Left lung (tissue), 10 donors: Measurements from ENCODE around the gene C12orf57. TPM values are rescaled to one million over a fixed set of nuclear protein-coding genes. Genes with fewer than 3 reads are reported as not detected.

Experiments used
- ATAC-seq: fragments of 200-7000 bp; cut with Tn5 transposase; one replicate; pipeline ENCODE4 v1.9.1; 2020; ENCODE audit warnings: moderate library complexity
- DNase-seq, 4 donors: peaks; one replicate each; pipeline ENCODE4 v3.0.0-alpha.2; 2013 to 2020
- H3K27ac ChIP-seq, 2 donors: fragments of 200-600 bp; sonication (generic) in 1 of 2; one replicate each; pipeline versions ENCODE4 v1.5.0 to v1.8.0; 2020 to 2021
- H3K27me3 ChIP-seq, 2 donors: fragments of 200-600 bp; sonication (generic) in 1 of 2; one replicate each; pipeline versions ENCODE4 v1.5.0 to v1.8.0; 2020 to 2021
- H3K36me3 ChIP-seq, 2 donors: fragments of 200-600 bp; sonication (generic) in 1 of 2; one replicate each; pipeline versions ENCODE4 v1.5.0 to v1.8.0; 2020 to 2021
- H3K4me1 ChIP-seq, 2 donors: fragments of 200-600 bp; one replicate each; pipeline ENCODE4 v1.8.0; 2021
- H3K4me3 ChIP-seq, 2 donors: fragments of 200-600 bp; sonication (generic) in 1 of 2; one replicate each; pipeline versions ENCODE4 v1.5.0 to v1.8.0; 2020 to 2021; ENCODE audit warnings: mild to moderate bottlenecking in 1 of 2
- H3K9me3 ChIP-seq, 2 donors: fragments of 200-600 bp; sonication (generic) in 1 of 2; one replicate each; pipeline versions ENCODE4 v1.5.0 to v1.8.0; 2020 to 2021
- intact Hi-C, 2 donors: fragments of 100-400 bp; cut with DNase I; formaldehyde crosslinking; loops; one replicate each; pipeline versions ENCODE4 v1.11.2 to v1.14.2; 2022
- polyA plus RNA-seq, 6 donors: library from polyadenylated mRNA; unstranded; fragments of 120-200 nt; gene quantifications; one replicate each; pipeline ENCODE4 v1.2.1, GENCODE V29; 2013; ENCODE audit not compliant: insufficient read length in 6 of 6
- total RNA-seq, 2 donors: library from RNA; stranded (reverse); fragmentation: NEBNext Ultra II Directional; extraction: Animal tissue kit (Norgen Biotek cat#: 25700); gene quantifications; one replicate each; pipeline ENCODE4 v1.2.1, GENCODE V29; 2021
- TF ChIP-seq, protein P1 (sequence below), 2 donors: fragments of 200-600 bp; sonication (generic) in 1 of 2; IDR thresholded peaks; one replicate each; pipeline versions ENCODE4 v1.5.0 to v1.8.0; 2021; ENCODE audit warnings: antibody characterized with exemption in 2 of 2
- donor health status: DM: no; HTN: yes; CAD: no.
- donor health status: DM: no; HTN: no; CAD: no.

C12orf57 gene
- total and polyA plus RNA-seq, 8 donors = 159 to 239 (median 199) TPM

GRCh38 chr12:6928022-6928702 is 15.7 kb upstream of the C12orf57 start:
- DNase-seq = peak in 1 of 4 donors; percentile 81
- Histone ChIP-seq H3K27me3 (peaks cover 0 to 28% of the 10 kb centered on the region in 2 donors), H3K9me3 (no peaks in the 10 kb centered on the region), H3K27ac (peak overlapping the region; percentile 85 to 91), H3K4me1 (peaks cover 49 to 80% of the 10 kb centered on the region in 2 donors), H3K4me3 (peak overlapping the region; percentile 68 to 70), H3K36me3 (peaks cover 0 to 4% of the 10 kb centered on the region in 2 donors)
- intact Hi-C loops = loop anchor here in 1 of 2 donors (10.0 kb wide), 1 partner anchor 167 kb away; the partner anchor contains the start of gene C1R
- ATAC-seq = no peak
- TF ChIP-seq, protein P1, sequence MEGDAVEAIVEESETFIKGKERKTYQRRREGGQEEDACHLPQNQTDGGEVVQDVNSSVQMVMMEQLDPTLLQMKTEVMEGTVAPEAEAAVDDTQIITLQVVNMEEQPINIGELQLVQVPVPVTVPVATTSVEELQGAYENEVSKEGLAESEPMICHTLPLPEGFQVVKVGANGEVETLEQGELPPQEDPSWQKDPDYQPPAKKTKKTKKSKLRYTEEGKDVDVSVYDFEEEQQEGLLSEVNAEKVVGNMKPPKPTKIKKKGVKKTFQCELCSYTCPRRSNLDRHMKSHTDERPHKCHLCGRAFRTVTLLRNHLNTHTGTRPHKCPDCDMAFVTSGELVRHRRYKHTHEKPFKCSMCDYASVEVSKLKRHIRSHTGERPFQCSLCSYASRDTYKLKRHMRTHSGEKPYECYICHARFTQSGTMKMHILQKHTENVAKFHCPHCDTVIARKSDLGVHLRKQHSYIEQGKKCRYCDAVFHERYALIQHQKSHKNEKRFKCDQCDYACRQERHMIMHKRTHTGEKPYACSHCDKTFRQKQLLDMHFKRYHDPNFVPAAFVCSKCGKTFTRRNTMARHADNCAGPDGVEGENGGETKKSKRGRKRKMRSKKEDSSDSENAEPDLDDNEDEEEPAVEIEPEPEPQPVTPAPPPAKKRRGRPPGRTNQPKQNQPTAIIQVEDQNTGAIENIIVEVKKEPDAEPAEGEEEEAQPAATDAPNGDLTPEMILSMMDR (IDR thresholded peaks at IDR 0.05) = no peak

- H3K9me3 ChIP-seq = no peaks in the 10 kb centered on the region
- peaks cover 50 to 80% of the 10 kb centered on the region in 2 donors for H3K4me1 ChIP-seq
- DNase-seq (peak in 1 of 4 donors; percentile 43), ATAC-seq (no peak)
- TF ChIP-seq, protein P1 (IDR thresholded peaks at IDR 0.05) = no peak
- peaks cover 0 to 3% of the 10 kb centered on the region in 2 donors for H3K36me3 ChIP-seq
- intact Hi-C loops = loop anchor here in 1 of 2 donors (10.0 kb wide), 1 partner anchor 166 kb away; the partner anchor contains the start of gene C1R
- H3K27ac ChIP-seq = peak overlapping the region; percentile 85 to 91
- peaks cover 0 to 28% of the 10 kb centered on the region in 2 donors for H3K27me3 ChIP-seq
- H3K4me3 ChIP-seq = peak overlapping the region; percentile 68 to 70
Measured at GRCh38 chr12:6928703-6929407, 15.0 kb upstream of the C12orf57 start.

DNA sequence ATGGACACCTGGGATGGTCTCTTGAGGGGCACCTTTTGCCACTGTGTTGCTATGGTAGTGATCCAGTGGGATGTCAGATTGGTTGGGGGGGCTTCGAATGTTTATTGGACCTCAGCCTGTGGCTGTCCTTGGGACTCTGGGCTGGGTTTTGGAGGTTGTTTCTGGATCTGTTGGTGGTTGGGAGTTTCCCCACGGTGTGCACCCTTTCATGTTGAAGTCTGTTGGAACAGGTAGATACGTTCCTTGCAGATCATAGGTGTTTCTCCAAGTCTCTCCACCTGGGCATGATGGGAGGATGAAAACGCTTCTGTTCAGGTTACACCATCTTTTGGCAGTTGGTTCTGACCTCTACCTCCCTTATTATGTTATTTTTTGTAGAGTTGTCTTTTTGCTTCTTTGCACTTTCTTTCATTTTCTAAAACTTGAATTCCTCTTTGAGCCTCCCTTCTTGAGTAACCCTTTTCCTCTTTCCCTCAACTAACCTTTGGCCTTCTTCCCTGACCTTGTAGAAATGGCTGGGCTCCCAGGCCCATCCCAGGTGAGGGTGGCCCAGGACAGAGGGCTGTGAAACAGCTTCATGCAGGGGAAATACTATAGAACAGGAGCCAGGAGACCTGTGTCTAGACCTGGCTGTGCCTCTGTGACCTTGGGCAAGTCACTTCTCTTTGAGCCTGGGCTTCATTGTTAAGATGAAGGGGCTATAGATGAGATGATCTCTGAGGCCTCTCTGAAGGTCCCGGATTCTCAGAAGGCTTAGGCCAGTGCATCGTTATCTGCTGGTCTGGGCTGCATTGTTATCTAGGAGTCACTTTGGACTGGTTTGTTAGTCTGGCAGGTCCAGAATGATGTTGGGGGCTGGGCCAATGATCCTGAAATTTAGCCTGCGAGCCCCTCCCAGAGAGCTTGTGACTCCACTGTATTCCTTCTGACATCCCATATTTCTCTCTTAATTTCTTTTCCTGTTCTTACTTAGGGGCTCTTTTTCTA is 14.1 kb upstream of the C12orf57 start:
- intact Hi-C loops = loop anchor here in 1 of 2 donors (10.0 kb wide), 1 partner anchor 165 kb away; the partner anchor contains the start of gene C1R
- H3K4me3 ChIP-seq = peak overlapping the region; percentile 68 to 70
- no peaks in the 10 kb centered on the region for H3K9me3 ChIP-seq
- peak overlapping the region; percentile 85 to 91 for H3K27ac ChIP-seq
- no peak for ATAC-seq
- DNase-seq = peak in 1 of 4 donors; percentile 1
- peaks cover 42 to 80% of the 10 kb centered on the region in 2 donors for H3K4me1 ChIP-seq
- TF ChIP-seq, protein P1 (IDR thresholded peaks at IDR 0.05) = no peak
- peaks cover 0 to 12% of the 10 kb centered on the region in 2 donors for H3K36me3 ChIP-seq
- H3K27me3 ChIP-seq = peaks cover 0 to 28% of the 10 kb centered on the region in 2 donors

- peaks cover 34 to 82% of the 10 kb centered on the region in 2 donors for H3K4me1 ChIP-seq
Measured at GRCh38 chr12:6932766-6933165, 11.1 kb upstream of the C12orf57 start.

More at GRCh38 chr12:6932766-6933165, 11.1 kb upstream of the C12orf57 start:
- H3K27ac ChIP-seq = no peak overlapping the region
- no peak for ATAC-seq
- no peak overlapping the region for H3K4me3 ChIP-seq
- intact Hi-C loops = no loop called here
- no peak for DNase-seq
- no peaks in the 10 kb centered on the region for H3K9me3 ChIP-seq
- H3K36me3 ChIP-seq = peaks cover 0 to 37% of the 10 kb centered on the region in 2 donors
- TF ChIP-seq, protein P1 (IDR thresholded peaks at IDR 0.05) = no peak
- peaks cover 0 to 12% of the 10 kb centered on the region in 2 donors for H3K27me3 ChIP-seq
